T47D (cell line): ENCODE measurements around the gene KLHL3.

Experiments
- DNase-seq, 2 experiments: peaks; one replicate each; pipeline versions ENCODE4 v3.0.0 to v3.0.0-alpha.2; 2011 to 2012; ENCODE audit warnings: low read depth in 1 of 2, low spot score in 1 of 2
- JUND ChIP-seq: IDR thresholded peaks from 2 replicates; pipeline ENCODE4 v1.6.1; 2012; ENCODE audit warnings: low read depth
- in situ Hi-C: cut with HindIII; loops from 2 replicates; pipeline ENCODE4 v1.10.0; 2016; ENCODE audit warnings: low sequenced_read_pairs, low pct_unique_long_range_greater_than_20kb

Gene KLHL3

GRCh38 chr5:137693951-137694721, 41.8 kb downstream of the KLHL3 start:
- no peak for TF ChIP-seq JUND
- in situ Hi-C loops, result no loop called here
- DNase-seq, result no peak

- no peak for DNase-seq
- in situ Hi-C loops, result no loop called here
Observed at GRCh38 chr5:137693307-137693950, 42.5 kb downstream of the KLHL3 start.

GRCh38 chr5:137689306-137689705, 46.6 kb downstream of the KLHL3 start:
- DNase-seq, result no peak
- no peak for TF ChIP-seq JUND
- in situ Hi-C loops, result no loop called here

More at GRCh38 chr5:137693307-137693950, 42.5 kb downstream of the KLHL3 start:
- TF ChIP-seq JUND, result no peak

GRCh38 chr5:137688210-137688840, 47.6 kb downstream of the KLHL3 start:
- no peak for DNase-seq
- in situ Hi-C loops, result no loop called here
- no peak for TF ChIP-seq JUND

GRCh38 chr5:137684761-137685160, 51.1 kb downstream of the KLHL3 start:
- no peak for TF ChIP-seq JUND
- in situ Hi-C loops, result no loop called here
- no peak for DNase-seq

- no peak for DNase-seq
- in situ Hi-C loops, result no loop called here
- TF ChIP-seq JUND, result no peak
Observed at GRCh38 chr5:137681191-137681590, 54.7 kb downstream of the KLHL3 start.

GRCh38 chr5:137679910-137680309, 56.0 kb downstream of the KLHL3 start:
- DNase-seq, result no peak
- no peak for TF ChIP-seq JUND
- in situ Hi-C loops, result no loop called here

- in situ Hi-C loops, result no loop called here
- no peak for TF ChIP-seq JUND
- DNase-seq, result no peak
Observed at GRCh38 chr5:137679195-137679594, 56.7 kb downstream of the KLHL3 start.

GRCh38 chr5:137672881-137673280, 63.0 kb downstream of the KLHL3 start:
- in situ Hi-C loops, result no loop called here
- TF ChIP-seq JUND, result no peak
- no peak for DNase-seq

- TF ChIP-seq JUND, result no peak
- in situ Hi-C loops, result no loop called here
- DNase-seq, result no peak
Observed at GRCh38 chr5:137672001-137672400, 63.9 kb downstream of the KLHL3 start.

GRCh38 chr5:137669811-137670210, 66.1 kb downstream of the KLHL3 start:
- in situ Hi-C loops, result no loop called here
- DNase-seq, result no peak

GRCh38 chr5:137668637-137669036, 67.3 kb downstream of the KLHL3 start:
- no peak for TF ChIP-seq JUND
- DNase-seq, result no peak
- in situ Hi-C loops, result no loop called here

More at GRCh38 chr5:137669811-137670210, 66.1 kb downstream of the KLHL3 start:
- no peak for TF ChIP-seq JUND

- TF ChIP-seq JUND, result no peak
- in situ Hi-C loops, result no loop called here
- DNase-seq, result no peak
Observed at GRCh38 chr5:137667341-137667740, 68.5 kb downstream of the KLHL3 start.
